Psoas muscle (tissue), 8 donors: ENCODE measurements around the gene KERA. TPM values are rescaled to one million over a fixed set of nuclear protein-coding genes. Genes with fewer than 3 reads are reported as not detected.

Experiments used
- ATAC-seq, 4 donors: fragments of 200-7000 bp; cut with Tn5 transposase; one replicate each; pipeline ENCODE4 v1.9.1; 2020; ENCODE audit warnings: moderate library complexity in 3 of 4, mild to moderate bottlenecking in 2 of 4
- DNase-seq, 2 donors: peaks; one replicate each; pipeline ENCODE4 v3.0.0-alpha.2; 2020
- H3K27ac ChIP-seq: fragments of 200-600 bp; one replicate; pipeline ENCODE4 v1.8.0; 2022
- H3K27me3 ChIP-seq, 3 donors: fragments of 200-600 bp in 1 of 3; one replicate each; pipeline versions ENCODE4 v1.6.1 to v1.8.0; 2013 to 2022; ENCODE audit warnings: low read length in 2 of 3, mild to moderate bottlenecking in 2 of 3, moderate library complexity in 1 of 3; ENCODE audit not compliant: insufficient read depth in 3 of 3
- H3K36me3 ChIP-seq, 2 donors: fragments of 200-600 bp in 1 of 2; one replicate each; pipeline versions ENCODE4 v1.6.1 to v1.8.0; 2013 to 2022; ENCODE audit warnings: low read depth in 1 of 2, mild to moderate bottlenecking in 1 of 2, moderate library complexity in 1 of 2; ENCODE audit not compliant: insufficient read depth in 1 of 2
- H3K4me1 ChIP-seq: fragments of 200-600 bp; one replicate; pipeline ENCODE4 v1.8.0; 2022
- H3K4me3 ChIP-seq: fragments of 200-600 bp; one replicate; pipeline ENCODE4 v1.8.0; 2022; ENCODE audit warnings: mild to moderate bottlenecking
- H3K9me3 ChIP-seq: fragments of 200-600 bp; one replicate; pipeline ENCODE4 v1.8.0; 2022
- WGBS, 3 donors: extraction: QIAGEN DNeasy Blood & Tissue Kit; methylation state at CpG; one replicate each; pipeline versions ENCODE4 v1.1.6 to v1.1.7; 2013; 5-methylcytosine and 5-hydroxymethylcytosine counted together
- intact Hi-C, 2 donors: fragments of 100-400 bp; cut with DNase I; formaldehyde crosslinking; loops; one replicate each; pipeline versions ENCODE4 v1.11.0 to v1.14.2; 2022
- polyA plus RNA-seq, 3 donors: library from polyadenylated mRNA; stranded (reverse); fragments of 200-250 nt; gene quantifications; one replicate each; pipeline ENCODE4 v1.2.3, GENCODE V29; 2013
- total RNA-seq, 4 donors: library from RNA; stranded (reverse); fragmentation: NEBNext Ultra II Directional in 2 of 4; extraction: Animal tissue kit (Norgen Biotek cat#: 25700) in 2 of 4; gene quantifications; one replicate each; pipeline versions ENCODE4 v1.2.1 to v1.2.4, GENCODE V29; 2021 to 2023
- TF ChIP-seq, protein P1 (sequence below): fragments of 200-600 bp; IDR thresholded peaks from one replicate; pipeline ENCODE4 v1.8.0; 2022; ENCODE audit warnings: antibody characterized with exemption
- donor health status: healthy with polysubstance abuse.
- donor health status: DM: no; HTN: no; CAD: no; lungs with moderate emphysema.
- donor health status: Bipolar disorder and iron deficiency.
- donor health status: healthy.
- donor health status: DM: yes; HTN: yes; CAD: no.
- donor health status: DM: no; HTN: no; CAD: no.
- donor health status: DM: no; HTN: no; CAD: no.
- donor health status: DM: yes; HTN: yes; CAD: no.

Gene KERA
- total and polyA plus RNA-seq, 7 donors: 0.17 TPM; not detected in 6

DNA sequence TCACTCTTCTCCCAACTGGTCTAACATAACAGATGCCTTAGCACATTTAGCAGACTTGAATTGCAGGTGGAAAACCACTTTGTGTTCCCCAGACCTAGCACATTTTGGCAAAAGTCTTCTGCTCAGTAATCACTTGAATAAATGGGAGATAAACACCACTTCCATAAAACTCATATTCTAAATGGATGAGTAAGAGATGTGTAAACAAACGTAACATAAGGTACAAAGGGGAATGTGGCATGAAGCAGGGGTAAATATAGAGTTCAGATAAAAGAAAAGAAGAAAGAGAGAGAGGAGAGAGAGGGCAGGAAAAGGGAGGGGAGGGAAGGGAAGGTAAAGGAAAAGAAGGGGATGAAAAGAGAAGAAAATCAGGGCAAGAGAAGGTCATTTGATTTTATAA, 17.0 kb upstream of the KERA start:
- Histone ChIP-seq H3K27me3 (no peaks in the 10 kb centered on the region), H3K4me1 (no peaks in the 10 kb centered on the region), H3K4me3 (no peak overlapping the region), H3K27ac (no peak overlapping the region), H3K36me3 (no peaks in the 10 kb centered on the region), H3K9me3 (no peaks in the 10 kb centered on the region)
- no peak for ATAC-seq
- TF ChIP-seq, protein P1, sequence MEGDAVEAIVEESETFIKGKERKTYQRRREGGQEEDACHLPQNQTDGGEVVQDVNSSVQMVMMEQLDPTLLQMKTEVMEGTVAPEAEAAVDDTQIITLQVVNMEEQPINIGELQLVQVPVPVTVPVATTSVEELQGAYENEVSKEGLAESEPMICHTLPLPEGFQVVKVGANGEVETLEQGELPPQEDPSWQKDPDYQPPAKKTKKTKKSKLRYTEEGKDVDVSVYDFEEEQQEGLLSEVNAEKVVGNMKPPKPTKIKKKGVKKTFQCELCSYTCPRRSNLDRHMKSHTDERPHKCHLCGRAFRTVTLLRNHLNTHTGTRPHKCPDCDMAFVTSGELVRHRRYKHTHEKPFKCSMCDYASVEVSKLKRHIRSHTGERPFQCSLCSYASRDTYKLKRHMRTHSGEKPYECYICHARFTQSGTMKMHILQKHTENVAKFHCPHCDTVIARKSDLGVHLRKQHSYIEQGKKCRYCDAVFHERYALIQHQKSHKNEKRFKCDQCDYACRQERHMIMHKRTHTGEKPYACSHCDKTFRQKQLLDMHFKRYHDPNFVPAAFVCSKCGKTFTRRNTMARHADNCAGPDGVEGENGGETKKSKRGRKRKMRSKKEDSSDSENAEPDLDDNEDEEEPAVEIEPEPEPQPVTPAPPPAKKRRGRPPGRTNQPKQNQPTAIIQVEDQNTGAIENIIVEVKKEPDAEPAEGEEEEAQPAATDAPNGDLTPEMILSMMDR: no peak
- no peak for DNase-seq
- 42 to 79% (median 46%) methylated on average over 1 of the region's 1 CpG for WGBS, 3 donors
- intact Hi-C loops: no loop called here

DNA sequence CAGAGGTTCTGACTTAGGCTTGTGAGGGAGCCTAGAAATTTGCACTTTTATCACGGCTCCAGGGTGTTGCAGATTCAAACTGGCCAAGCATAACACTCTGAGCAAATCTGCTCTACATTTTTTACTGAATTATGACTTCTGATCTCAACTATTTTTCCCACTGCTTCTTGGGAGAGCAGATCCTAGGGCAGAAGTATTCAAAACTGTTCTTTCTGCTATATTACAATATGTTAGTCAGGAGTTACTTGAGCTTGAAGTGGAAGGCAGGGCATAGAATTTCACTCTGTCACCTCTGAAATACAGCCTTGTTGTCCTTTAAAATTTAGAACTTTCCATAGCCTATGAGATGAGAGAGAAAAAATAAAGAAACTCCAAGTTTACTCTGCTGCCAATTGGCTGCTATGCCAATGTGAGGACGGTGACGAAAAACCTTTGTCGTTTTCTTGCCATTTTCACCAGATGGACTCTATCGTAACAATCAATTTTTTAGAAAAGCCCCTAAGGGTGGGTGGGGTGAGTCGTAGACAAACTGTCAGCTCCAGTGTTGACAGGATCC, 16.4 kb upstream of the KERA start:
- 13 to 35% (median 27%) methylated on average over 6 of the region's 6 CpGs for WGBS, 3 donors
- no peaks in the 10 kb centered on the region for H3K27me3 ChIP-seq
- H3K9me3 ChIP-seq: no peaks in the 10 kb centered on the region
- no peak overlapping the region for H3K4me3 ChIP-seq
- no peak overlapping the region for H3K27ac ChIP-seq
- TF ChIP-seq, protein P1: no peak
- intact Hi-C loops: no loop called here
- ATAC-seq: no peak
- no peaks in the 10 kb centered on the region for H3K36me3 ChIP-seq
- no peaks in the 10 kb centered on the region for H3K4me1 ChIP-seq
- no peak for DNase-seq

DNA sequence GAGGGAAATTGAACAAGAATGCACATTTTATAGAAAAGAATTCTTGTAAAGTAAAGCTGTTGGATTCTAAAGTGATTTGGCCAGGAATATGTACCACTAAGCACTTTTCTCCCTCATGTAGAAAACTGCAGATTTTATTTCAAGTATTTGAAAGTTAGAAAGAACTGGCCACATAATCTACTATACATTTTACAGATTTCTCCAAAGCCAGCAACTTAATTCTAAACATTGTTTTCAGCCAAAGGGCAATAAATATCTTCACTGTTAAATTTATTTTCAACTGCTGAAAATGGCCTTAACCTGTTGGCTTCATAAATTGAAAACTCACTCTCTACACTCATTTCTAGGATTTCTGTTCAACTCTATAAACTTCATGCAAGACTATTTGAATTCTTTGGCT, 15.6 kb upstream of the KERA start:
- Histone ChIP-seq H3K4me3 (no peak overlapping the region), H3K27me3 (no peaks in the 10 kb centered on the region), H3K27ac (no peak overlapping the region), H3K36me3 (no peaks in the 10 kb centered on the region), H3K4me1 (no peaks in the 10 kb centered on the region), H3K9me3 (no peaks in the 10 kb centered on the region)
- TF ChIP-seq, protein P1: no peak
- intact Hi-C loops: no loop called here
- no peak for DNase-seq
- ATAC-seq: no peak

DNA sequence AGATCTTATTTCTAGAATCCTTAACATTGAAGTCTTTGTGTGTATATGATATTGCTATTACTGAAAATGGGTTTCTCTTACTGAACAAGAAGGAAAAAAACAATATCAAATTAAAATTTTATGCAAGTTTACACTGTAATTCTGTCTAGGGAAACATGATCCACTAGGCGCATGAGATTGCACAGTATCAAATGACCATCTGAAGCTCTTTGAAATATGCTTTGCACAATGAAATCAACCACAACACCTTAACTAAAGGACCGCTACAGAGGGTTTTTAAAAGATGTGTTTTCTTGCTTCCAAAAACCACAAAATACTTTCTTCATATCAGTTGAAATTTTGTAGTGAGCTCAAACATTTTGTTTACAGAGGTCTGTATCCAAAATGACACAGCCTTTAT, 15.1 kb upstream of the KERA start:
- H3K36me3 ChIP-seq: no peaks in the 10 kb centered on the region
- no peak overlapping the region for H3K27ac ChIP-seq
- ATAC-seq (no peak), DNase-seq (no peak)
- TF ChIP-seq, protein P1: no peak
- H3K27me3 ChIP-seq: no peaks in the 10 kb centered on the region
- intact Hi-C loops: no loop called here
- no peak overlapping the region for H3K4me3 ChIP-seq
- H3K4me1 ChIP-seq: no peaks in the 10 kb centered on the region
- no peaks in the 10 kb centered on the region for H3K9me3 ChIP-seq
- 69 to 80% (median 78%) methylated on average over 2 of the region's 2 CpGs for WGBS, 3 donors

DNA sequence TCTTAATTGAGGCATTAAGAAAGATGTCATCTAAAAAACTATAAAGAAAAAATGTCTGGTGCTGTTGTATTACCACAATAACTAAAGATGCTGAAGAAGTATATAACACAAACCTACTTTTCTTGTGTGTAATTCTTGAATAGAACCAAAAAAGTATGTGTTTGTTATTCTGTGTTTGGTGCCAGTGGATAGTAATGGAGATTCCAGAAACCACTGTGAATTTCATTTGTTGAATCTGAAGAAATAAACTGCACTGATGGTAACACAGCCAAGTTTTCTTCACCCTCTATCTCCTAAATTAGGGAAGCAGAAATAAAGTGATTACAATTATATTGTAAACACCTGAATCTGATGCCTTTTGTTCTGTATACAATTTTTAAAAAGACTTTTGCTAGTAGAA, 13.1 kb upstream of the KERA start:
- TF ChIP-seq, protein P1: no peak
- no peaks in the 10 kb centered on the region for H3K36me3 ChIP-seq
- no peak overlapping the region for H3K27ac ChIP-seq
- ATAC-seq: no peak
- intact Hi-C loops: no loop called here
- H3K4me1 ChIP-seq: no peaks in the 10 kb centered on the region
- no peaks in the 10 kb centered on the region for H3K27me3 ChIP-seq
- H3K9me3 ChIP-seq: no peaks in the 10 kb centered on the region
- DNase-seq: no peak
- H3K4me3 ChIP-seq: no peak overlapping the region
